H1 (cell line): ENCODE results near the gene RNF126. TPM values are rescaled to one million over a fixed set of nuclear protein-coding genes. Genes with fewer than 3 reads are reported as not detected.
"Not testable (repeated sequence)": the region's sequence is repeated elsewhere in the genome, so short reads cannot be mapped to it uniquely, and the experiment has no call there.

Experiments used
- CTCF ChIA-PET: fragments of 300-600 bp; sonication (Branson Sonifier 250); formaldehyde crosslinking; loops from one replicate; lab custom pipeline; 2021; ENCODE audit not compliant: partially characterized antibody; lab: Charles Lee
- POLR2A ChIA-PET: fragments of 300-600 bp; sonication (Branson Sonifier 250); formaldehyde crosslinking; loops from one replicate; lab custom pipeline; 2021; ENCODE audit warnings: inconsistent platforms; ENCODE audit not compliant: partially characterized antibody; lab: Charles Lee
- DNase-seq, 2 experiments: peaks; one replicate each; pipeline versions ENCODE4 v3.0.0 to v3.0.0-alpha.2; 2010 to 2022; ENCODE audit warnings: low spot score in 2 of 2, low read depth in 1 of 2, mixed read lengths in 1 of 2
- FAIRE-seq: peaks from 2 replicates; lab custom pipeline; 2011; peaks lifted over from hg19 to GRCh38; lab: Jason Lieb, UNC
- H2AFZ ChIP-seq: 2 replicates; pipeline ENCODE4 v1.8.1; 2012; ENCODE audit warnings: low read length, inconsistent platforms
- H2AK5ac ChIP-seq: 2 replicates; pipeline ENCODE4 v1.6.1; 2013; ENCODE audit warnings: low read depth, low read length
- H2BK120ac ChIP-seq: replicated peaks from 2 replicates; pipeline ENCODE3; 2013; ENCODE audit warnings: low read depth, low read length, inconsistent platforms
- H2BK12ac ChIP-seq: 2 replicates; pipeline ENCODE4 v1.6.1; 2013; ENCODE audit warnings: low read depth, low read length
- H2BK15ac ChIP-seq: 2 replicates; pipeline ENCODE4 v1.6.1; 2013; ENCODE audit warnings: low read length
- H2BK20ac ChIP-seq: 2 replicates; pipeline ENCODE4 v1.6.1; 2013; ENCODE audit warnings: low read length
- H2BK5ac ChIP-seq: 2 replicates; pipeline ENCODE4 v1.6.1; 2013; ENCODE audit warnings: low read depth, low read length
- H3K14ac ChIP-seq: 2 replicates; pipeline ENCODE4 v1.6.1; 2013; ENCODE audit warnings: inconsistent platforms; ENCODE audit not compliant: insufficient read length
- H3K18ac ChIP-seq: 2 replicates; pipeline ENCODE4 v1.6.1; 2013; ENCODE audit warnings: low read length; ENCODE audit errors: extremely low read depth
- H3K23ac ChIP-seq: 2 replicates; pipeline ENCODE4 v1.6.1; 2013; ENCODE audit warnings: inconsistent platforms; ENCODE audit not compliant: insufficient read length
- H3K23me2 ChIP-seq: 2 replicates; pipeline ENCODE4 v1.6.1; 2013; ENCODE audit warnings: low read depth, low read length
- H3K27ac ChIP-seq: 2 replicates; pipeline ENCODE4 v1.6.1; 2011; ENCODE audit warnings: low read depth, low read length, inconsistent platforms
- H3K27me3 ChIP-seq, 4 experiments: replicated peaks in 1 of 4; 1 replicate in 1 of 4; 2 replicates in 3 of 4; pipeline versions ENCODE4 v1.6.1 to v1.8.1; 2011 to 2013; ENCODE audit warnings: low read length in 3 of 4, mild to moderate bottlenecking in 3 of 4, inconsistent platforms in 2 of 4, mixed read lengths in 2 of 4, moderate library complexity in 1 of 4; ENCODE audit not compliant: control insufficient read depth in 3 of 4, insufficient read depth in 3 of 4; ENCODE audit errors: extremely low read depth in 1 of 4
- H3K36me3 ChIP-seq, 4 experiments: 2 replicates each; pipeline versions ENCODE4 v1.6.1 to v1.8.1; 2011 to 2013; ENCODE audit warnings: mild to moderate bottlenecking in 4 of 4, low read length in 3 of 4, moderate library complexity in 2 of 4, control low read depth in 1 of 4, inconsistent platforms in 1 of 4; ENCODE audit not compliant: insufficient read depth in 4 of 4, control insufficient read depth in 2 of 4
- H3K4ac ChIP-seq: replicated peaks from 2 replicates; pipeline ENCODE3; 2013; ENCODE audit warnings: low read length, low read depth, mixed read lengths, inconsistent platforms; ENCODE audit not compliant: insufficient read length
- H3K4me1 ChIP-seq, 4 experiments: replicated peaks in 1 of 4; 1 replicate in 1 of 4; 2 replicates in 3 of 4; pipeline versions ENCODE4 v1.6.1 to v1.8.1; 2011 to 2013; ENCODE audit warnings: low read length in 3 of 4, inconsistent platforms in 2 of 4, mixed read lengths in 1 of 4; ENCODE audit not compliant: insufficient read depth in 4 of 4, control insufficient read depth in 3 of 4
- H3K4me2 ChIP-seq, 2 experiments: 2 replicates each; pipeline versions ENCODE4 v1.6.1 to v1.8.1; 2011 to 2013; ENCODE audit warnings: low read depth in 2 of 2, low read length in 2 of 2, control low read depth in 1 of 2, inconsistent platforms in 1 of 2, mild to moderate bottlenecking in 1 of 2; ENCODE audit not compliant: insufficient read depth in 1 of 2
- H3K4me3 ChIP-seq, 4 experiments: fragments of 200-600, 300-600 bp in 1 of 4; sonication (generic), shearing (Covaris generic), sonication (Bioruptor Twin) in 1 of 4; 2 replicates each; pipeline versions ENCODE4 v1.5.1 to v1.8.1; 2011 to 2016; ENCODE audit warnings: low read length in 4 of 4, low read depth in 3 of 4, control low read depth in 2 of 4, inconsistent platforms in 2 of 4, mild to moderate bottlenecking in 2 of 4, mixed read lengths in 1 of 4, moderate library complexity in 1 of 4; ENCODE audit not compliant: insufficient read depth in 2 of 4; ENCODE audit errors: extremely low read depth in 1 of 4
- H3K56ac ChIP-seq: replicated peaks from 2 replicates; pipeline ENCODE3; 2013; ENCODE audit warnings: low read depth, mild to moderate bottlenecking, mixed read lengths, low read length, inconsistent platforms; ENCODE audit not compliant: insufficient read length
- H3K79me1 ChIP-seq: 2 replicates; pipeline ENCODE4 v1.6.1; 2013; ENCODE audit warnings: low read depth, low read length, control low read depth
- H3K79me2 ChIP-seq, 2 experiments: 2 replicates each; pipeline versions ENCODE4 v1.6.1 to v1.8.1; 2012 to 2013; ENCODE audit warnings: low read length in 2 of 2, mild to moderate bottlenecking in 2 of 2, inconsistent platforms in 1 of 2; ENCODE audit not compliant: insufficient read depth in 2 of 2, control insufficient read depth in 1 of 2
- H3K9ac ChIP-seq, 4 experiments: replicated peaks in 1 of 4; 1 replicate in 1 of 4; 2 replicates in 3 of 4; pipeline versions ENCODE4 v1.6.1 to v1.8.1; 2011 to 2013; ENCODE audit warnings: low read depth in 3 of 4, low read length in 3 of 4, control low read depth in 2 of 4, mild to moderate bottlenecking in 2 of 4, moderate library complexity in 2 of 4, inconsistent platforms in 1 of 4; ENCODE audit errors: extremely low read depth in 1 of 4
- H3K9me3 ChIP-seq, 2 experiments: 2 replicates each; pipeline versions ENCODE4 v1.6.1 to v1.8.1; 2012 to 2013; ENCODE audit warnings: mild to moderate bottlenecking in 2 of 2, moderate library complexity in 2 of 2, control low read depth in 1 of 2, inconsistent platforms in 1 of 2, low read depth in 1 of 2, low read length in 1 of 2, mixed read lengths in 1 of 2; ENCODE audit not compliant: insufficient read depth in 2 of 2
- H4K20me1 ChIP-seq, 2 experiments: replicated peaks in 1 of 2; 2 replicates each; pipeline versions ENCODE3 to v1.8.1; 2011 to 2013; ENCODE audit warnings: inconsistent platforms in 2 of 2, low read length in 2 of 2, mild to moderate bottlenecking in 1 of 2; ENCODE audit not compliant: insufficient read depth in 2 of 2, control insufficient read depth in 1 of 2
- H4K5ac ChIP-seq: 2 replicates; pipeline ENCODE4 v1.6.1; 2013; ENCODE audit warnings: low read length, low read depth, mixed read lengths, inconsistent platforms; ENCODE audit not compliant: insufficient read length
- H4K8ac ChIP-seq: 2 replicates; pipeline ENCODE4 v1.8.0; 2013; ENCODE audit warnings: mild to moderate bottlenecking, moderate library complexity, low read length, inconsistent platforms; ENCODE audit not compliant: insufficient read depth; ENCODE audit errors: extremely low read depth
- H4K91ac ChIP-seq: replicated peaks from 2 replicates; pipeline ENCODE3; 2013; ENCODE audit warnings: low read length, mixed read lengths, inconsistent platforms; ENCODE audit not compliant: insufficient read length
- WGBS, 2 experiments: shearing (Covaris generic) in 1 of 2; methylation state at CpG; one replicate each; pipeline versions ENCODE4 v1.1.6 to v1.1.7; 2013 to 2015; ENCODE audit warnings: low lambda C conversion rate in 2 of 2, mixed read lengths in 2 of 2, inconsistent platforms in 1 of 2, low coverage in 1 of 2, missing lambda C conversion rate in 1 of 2; ENCODE audit not compliant: insufficient replicate concordance in 2 of 2, insufficient coverage in 1 of 2, insufficient read length in 1 of 2; ENCODE audit errors: extremely low coverage in 1 of 2, missing lambda C conversion rate in 1 of 2; 5-methylcytosine and 5-hydroxymethylcytosine counted together
- polyA plus RNA-seq, 7 experiments: library from polyadenylated mRNA; depleted of rRNA in 3 of 7; stranded (reverse) in 5 of 7; unstranded in 2 of 7; fragments of >200 nt in 5 of 7; fragments of 200-250 nt in 2 of 7; gene quantifications; 1 replicate in 5 of 7; 2 replicates in 1 of 7; 4 replicates in 1 of 7; pipeline versions ENCODE4 v1.2.1 to v1.2.3, GENCODE V29; 2011 to 2013; ENCODE audit warnings: missing spikeins in 2 of 7, mixed read lengths in 2 of 7
- total RNA-seq: library from RNA; stranded (reverse); fragmentation: NEBNext Ultra II Directional; extraction: Animal tissue kit (Norgen Biotek cat#: 25700); gene quantifications from 2 replicates; pipeline ENCODE4 v1.2.1, GENCODE V29; 2021

The RNF126 gene
- total and polyA plus RNA-seq, 2 of the 8 experiments (the other 6 are each of a cell fraction or from before 2014, with no cell fraction given) = 21.8 to 68.0 TPM

- H2AK5ac ChIP-seq, H3K9ac ChIP-seq, DNase-seq, FAIRE-seq, H2BK20ac ChIP-seq, H3K56ac ChIP-seq, H3K14ac ChIP-seq, H3K79me2 ChIP-seq, H3K18ac ChIP-seq, H3K27ac ChIP-seq, H3K4me2 ChIP-seq, H4K8ac ChIP-seq, H3K23ac ChIP-seq, H3K79me1 ChIP-seq, H2BK120ac ChIP-seq, H3K36me3 ChIP-seq, H3K9me3 ChIP-seq, H3K4me1 ChIP-seq, H3K4me3 ChIP-seq, H3K4ac ChIP-seq, H2BK15ac ChIP-seq, H2BK12ac ChIP-seq, H3K23me2 ChIP-seq, H4K91ac ChIP-seq, H4K5ac ChIP-seq, H3K27me3 ChIP-seq, H2AFZ ChIP-seq, H4K20me1 ChIP-seq, H2BK5ac ChIP-seq: not testable (repeated sequence)
- WGBS, 2 experiments = 90% methylated on average over 15 of the region's 15 CpGs; no CpG with 5 or more reads in 1 of the 2 experiments
- POLR2A ChIA-PET = interaction anchor here (1.3 kb wide), 1 partner anchor 100 kb away, joined by 3 read pairs; no protein-coding TSS in a partner anchor
- CTCF ChIA-PET = interaction anchor here (0.6 to 1.9 kb wide), 3 partner anchors 9 to 272 kb away, joined by 3 to 16 read pairs (median 3); no protein-coding TSS in a partner anchor
Measured at GRCh38 chr19:698529-698928, 35.5 kb upstream of the RNF126 start.
